ENCODE data around the gene TRPM2.
"Not testable (repeated sequence)": the region's sequence is repeated elsewhere in the genome, so short reads cannot be mapped to it uniquely, and the experiment has no call there.

TRPM2 gene

DNA sequence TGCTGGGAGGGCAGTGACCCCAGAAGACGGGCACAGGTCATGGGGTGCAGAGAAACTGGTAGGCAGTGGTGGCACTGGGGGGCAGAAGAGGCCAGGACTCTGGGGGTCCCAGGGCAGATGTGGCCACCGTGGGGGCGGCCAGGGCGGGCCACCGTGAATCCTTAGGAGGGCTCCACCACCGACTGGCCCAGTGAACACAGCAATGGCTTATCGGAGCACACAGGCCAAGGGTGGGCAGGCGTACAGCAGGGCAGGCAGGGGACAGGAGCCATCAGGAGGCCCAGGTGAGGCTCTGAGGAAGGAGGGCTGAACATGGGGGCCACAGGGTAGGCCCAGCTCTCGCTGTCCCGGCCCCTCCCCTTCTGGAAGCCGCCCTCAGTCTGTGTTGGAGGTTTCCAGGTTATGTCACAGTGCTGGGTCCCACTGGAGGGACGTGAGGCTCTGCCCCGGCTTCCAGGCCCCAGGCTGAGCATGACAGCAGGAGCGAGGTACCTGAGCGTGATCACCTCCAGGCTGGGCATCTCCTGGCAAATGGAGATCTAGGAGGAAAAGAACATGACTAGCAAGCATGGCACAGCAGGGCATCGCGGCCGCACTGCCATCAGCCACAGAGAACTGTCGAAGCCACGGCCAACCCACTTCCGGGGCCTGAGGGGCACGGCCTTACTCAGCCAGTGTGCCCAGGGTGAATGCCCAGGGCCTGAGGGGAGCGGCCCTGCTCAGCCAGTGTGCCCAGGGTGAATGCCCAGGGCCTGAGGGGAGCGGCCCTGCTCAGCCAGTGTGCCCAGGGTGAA, 18.0 kb upstream of the TRPM2 start:
- no peak for DNase-seq (ENCODE audit: low read depth in 2 of 2)

- DNase-seq (ENCODE audit: low read depth in 2 of 2), result no peak
Measured at GRCh38 chr21:44337449-44337848, 16.0 kb upstream of the TRPM2 start.

- no peak for DNase-seq (ENCODE audit: low read depth in 2 of 2)
Measured at GRCh38 chr21:44337941-44338895, 15.2 kb upstream of the TRPM2 start.

DNA sequence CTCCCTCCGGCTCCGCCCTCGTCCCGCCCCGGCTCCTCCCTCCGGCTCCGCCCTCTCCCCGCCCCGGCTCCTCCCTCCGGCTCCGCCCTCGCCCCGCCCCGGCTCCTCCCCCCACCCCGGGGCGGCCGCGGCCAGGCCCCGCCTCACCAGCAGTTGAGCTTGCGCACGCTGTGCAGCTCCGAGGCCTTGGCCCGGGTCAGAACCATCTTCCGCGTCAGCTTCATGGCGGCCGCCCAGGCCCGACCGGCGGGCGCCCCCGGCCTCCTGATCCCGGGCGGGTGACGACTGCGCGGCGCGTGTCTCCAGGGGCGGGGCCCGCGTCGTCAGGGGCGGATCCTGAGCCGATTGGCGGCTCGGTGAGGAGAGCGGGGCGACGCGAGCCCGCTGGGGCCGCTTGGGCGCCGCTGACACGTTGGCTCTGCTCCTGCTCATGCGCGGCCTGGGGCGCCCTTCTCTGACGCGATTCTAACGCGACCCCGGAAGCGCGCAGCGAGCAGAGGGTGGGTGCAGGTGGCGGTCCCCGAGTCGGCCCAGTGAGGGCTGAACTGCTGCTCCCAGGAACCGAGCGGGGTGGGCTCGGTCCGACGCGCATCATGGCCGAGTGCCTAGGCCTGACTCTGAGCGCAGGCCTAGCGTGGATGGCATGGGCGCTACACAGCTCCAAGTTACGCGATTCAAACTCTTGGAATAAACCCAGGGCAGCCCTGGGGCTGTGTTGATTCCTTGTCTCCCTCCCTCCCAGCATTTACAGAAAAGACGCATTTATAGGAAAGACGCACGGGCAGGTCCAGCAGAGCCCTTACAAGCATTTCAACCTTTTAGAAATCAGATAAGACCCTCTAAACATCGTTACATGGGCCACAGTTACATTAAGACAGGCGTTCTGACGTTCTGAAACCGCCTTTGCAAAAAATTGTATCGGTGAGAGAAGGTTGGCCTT, 14.2 kb upstream of the TRPM2 start, which contains the start of gene CFAP410:
CFAP410 (minus strand) TSS at position 420 of the 940 bp plus-strand sequence; CDS start at position 224, 196 bp downstream.
- DNase-seq (ENCODE audit: low read depth in 2 of 2), result peak; percentile 90 to 94

DNA sequence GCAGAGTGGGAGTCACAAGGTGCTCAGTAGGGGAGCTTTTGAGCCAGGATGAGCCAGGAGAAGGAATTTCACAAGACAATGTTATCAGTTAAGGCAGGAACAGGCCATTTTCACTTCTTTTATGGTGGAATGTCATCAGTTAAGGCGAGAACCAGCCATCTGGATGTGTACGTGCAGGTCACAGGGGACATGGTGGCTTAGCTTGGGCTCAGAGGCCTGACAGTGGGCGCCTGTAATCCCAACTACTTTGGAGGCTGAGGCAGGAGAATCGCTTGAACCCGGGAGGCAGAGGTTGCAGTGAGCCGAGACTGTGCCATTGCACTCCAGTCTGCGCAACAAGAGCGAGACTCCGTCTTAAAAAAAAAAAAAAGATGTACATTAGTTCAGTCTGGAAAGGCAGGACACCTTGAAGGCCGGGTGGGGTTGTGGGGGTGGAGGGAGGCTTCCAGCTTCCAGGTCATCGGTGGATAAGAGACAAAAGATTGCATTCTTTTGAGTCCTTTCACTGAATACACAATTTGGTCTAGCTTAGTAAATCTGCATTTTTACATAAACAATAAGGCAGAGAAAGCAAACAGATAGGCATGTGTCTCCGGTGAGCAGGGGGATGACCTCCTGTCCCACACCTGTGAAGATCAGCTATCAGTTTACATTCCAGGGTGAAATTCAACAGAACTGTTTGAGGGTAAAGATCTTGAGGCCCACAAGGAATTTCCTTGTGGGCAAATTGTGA, 11.5 kb upstream of the TRPM2 start:
- DNase-seq (ENCODE audit: low read depth in 2 of 2), result not testable (repeated sequence)

- not testable (repeated sequence) for DNase-seq (ENCODE audit: low read depth in 2 of 2)
Measured at GRCh38 chr21:44342981-44343380, 10.4 kb upstream of the TRPM2 start.

GRCh38 chr21:44344541-44345183, 8.8 kb upstream of the TRPM2 start:
- DNase-seq (ENCODE audit: low read depth in 2 of 2), result no peak

DNA sequence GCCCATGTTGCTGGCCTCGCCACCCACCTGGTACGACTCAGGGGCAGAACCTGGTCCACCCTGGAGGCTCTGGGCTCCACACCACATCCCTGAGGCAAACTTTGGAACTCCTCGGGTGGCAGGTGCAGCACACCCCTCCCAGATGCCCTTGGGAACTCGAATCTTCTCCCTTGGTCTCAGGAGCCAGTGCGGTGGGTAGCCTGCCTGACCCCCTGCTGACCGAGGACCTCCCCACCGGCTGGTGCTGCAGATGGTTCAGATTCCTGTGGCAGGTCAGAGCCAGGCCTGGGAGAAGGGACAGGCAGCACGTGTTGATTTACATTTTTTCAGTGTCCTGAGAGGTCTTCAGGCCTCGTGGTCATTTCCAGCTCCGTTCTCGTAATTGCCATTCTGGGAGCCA, 7.9 kb upstream of the TRPM2 start:
- DNase-seq (ENCODE audit: low read depth in 2 of 2), result no peak

- DNase-seq (ENCODE audit: low read depth in 2 of 2), result no peak
Measured at GRCh38 chr21:44347911-44348451, 5.4 kb upstream of the TRPM2 start.

GRCh38 chr21:44348861-44349260, 4.6 kb upstream of the TRPM2 start:
- DNase-seq (ENCODE audit: low read depth in 2 of 2), result no peak

- no peak for DNase-seq (ENCODE audit: low read depth in 2 of 2)
Measured at GRCh38 chr21:44349416-44349846, 4.0 kb upstream of the TRPM2 start.

- no peak for DNase-seq (ENCODE audit: low read depth in 2 of 2)
Measured at GRCh38 chr21:44349847-44350772, 3.3 kb upstream of the TRPM2 start.

DNA sequence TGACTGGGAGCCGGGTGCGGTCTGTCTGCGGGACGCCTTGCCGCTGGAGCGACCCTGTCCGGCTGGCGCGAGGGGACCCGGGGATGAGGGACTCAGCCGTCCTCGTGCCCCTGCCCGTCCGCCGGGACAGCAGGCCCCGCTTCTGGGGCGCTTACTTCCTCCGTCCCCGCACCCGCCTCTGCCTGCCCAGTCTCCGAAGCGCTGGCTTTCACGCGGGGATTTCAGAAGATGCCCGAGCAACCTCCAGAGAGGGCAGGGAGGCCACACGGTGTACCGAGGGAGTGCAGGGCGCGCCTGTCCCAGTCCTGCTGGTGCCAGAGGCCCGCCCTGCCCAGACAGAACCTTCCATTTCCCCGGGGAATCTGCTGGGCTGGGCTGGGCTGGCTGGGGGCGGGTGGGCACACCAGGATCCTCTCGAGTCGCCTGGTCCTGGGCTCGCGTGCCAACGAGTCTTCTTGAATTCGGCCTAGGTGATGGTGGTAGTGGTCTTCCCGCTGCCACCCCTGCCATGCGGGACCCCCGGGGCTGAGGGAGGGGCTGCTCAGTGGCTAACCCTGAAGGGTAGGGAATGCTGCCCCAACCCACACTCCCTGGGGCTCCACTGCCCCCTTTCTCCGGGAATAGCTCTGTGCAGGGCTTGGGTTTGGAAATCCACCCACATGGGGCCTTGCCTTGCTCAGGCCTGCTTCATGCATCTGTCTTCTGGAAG, 2.5 kb upstream of the TRPM2 start:
- DNase-seq (ENCODE audit: low read depth in 2 of 2), result no peak

- DNase-seq (ENCODE audit: low read depth in 2 of 2), result no peak
Measured at GRCh38 chr21:44351535-44352252, 1.7 kb upstream of the TRPM2 start.

GRCh38 chr21:44352253-44352860, 1.1 kb upstream of the TRPM2 start:
- no peak for DNase-seq (ENCODE audit: low read depth in 2 of 2)

GRCh38 chr21:44354001-44354405, 582 bp downstream of the TRPM2 start:
- DNase-seq (ENCODE audit: low read depth in 2 of 2), result no peak

Measured in stimulated activated CD4-positive, alpha-beta T cell treated with anti-CD3 and anti-CD28 coated beads, Interleukin-15, amount 100 ng/mL, for 48 hours (primary cell).